Measurements from ENCODE around the gene WBP11.
"Not testable (repeated sequence)": the region's sequence is repeated elsewhere in the genome, so short reads cannot be mapped to it uniquely, and the experiment has no call there.

WBP11 gene

GRCh38 chr12:14771651-14772137 is 31.6 kb downstream of the WBP11 start:
- no peak for DNase-seq

GRCh38 chr12:14770496-14771461 is 32.5 kb downstream of the WBP11 start:
- peak; percentile 69 for DNase-seq

DNA sequence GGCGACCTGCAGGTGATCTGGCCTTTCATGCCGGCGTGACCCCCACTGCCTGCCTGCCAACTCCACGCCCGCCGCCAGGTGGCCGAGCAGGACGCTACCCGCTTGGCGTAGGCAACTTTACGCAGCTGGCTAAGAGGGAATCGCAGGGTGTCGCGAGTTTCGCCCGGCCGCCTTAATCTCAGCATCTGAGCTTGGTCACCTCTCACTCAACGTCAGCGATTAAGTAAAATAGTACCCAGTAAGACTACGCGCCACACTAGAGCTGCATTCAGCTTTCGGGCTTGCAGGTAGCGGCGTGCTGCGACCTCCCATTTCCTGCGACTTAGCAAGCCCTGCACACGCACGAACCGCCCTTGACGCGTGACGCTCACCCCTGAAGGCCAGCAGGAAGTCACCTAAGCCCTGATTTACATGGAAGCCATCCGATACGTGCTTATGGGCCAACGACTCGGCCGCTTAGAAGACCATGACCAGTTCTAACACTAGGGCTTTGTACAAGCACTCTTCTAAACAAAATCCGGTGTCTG is 33.2 kb downstream of the WBP11 start:
- peak; percentile 82 for DNase-seq

DNA sequence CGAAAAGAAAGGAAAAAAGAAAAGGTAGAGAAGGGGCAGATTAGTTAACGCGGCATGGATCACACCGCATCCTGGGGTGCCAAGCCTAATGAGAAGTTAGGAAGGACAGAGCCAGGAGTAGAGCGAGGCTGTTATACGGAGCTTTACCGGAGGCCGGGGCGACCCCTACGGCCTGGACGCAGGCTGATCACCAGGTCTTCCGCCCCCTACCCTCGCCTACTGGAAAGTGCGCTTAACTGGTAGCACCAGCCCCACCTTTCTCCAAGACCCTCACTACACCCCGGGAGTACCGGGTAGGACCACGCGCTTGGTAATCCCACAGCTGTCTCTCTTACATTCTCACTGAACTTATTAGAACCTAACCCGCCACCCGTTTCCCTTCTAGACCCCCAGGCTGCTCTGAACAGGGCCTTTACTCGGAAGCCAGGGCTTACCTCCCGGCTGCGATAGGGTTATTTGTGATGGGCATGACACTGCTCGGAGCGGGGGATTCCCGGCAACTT is 33.8 kb downstream of the WBP11 start:
- no peak for DNase-seq

GRCh38 chr12:14768823-14769405 is 34.4 kb downstream of the WBP11 start:
- DNase-seq: no peak

DNA sequence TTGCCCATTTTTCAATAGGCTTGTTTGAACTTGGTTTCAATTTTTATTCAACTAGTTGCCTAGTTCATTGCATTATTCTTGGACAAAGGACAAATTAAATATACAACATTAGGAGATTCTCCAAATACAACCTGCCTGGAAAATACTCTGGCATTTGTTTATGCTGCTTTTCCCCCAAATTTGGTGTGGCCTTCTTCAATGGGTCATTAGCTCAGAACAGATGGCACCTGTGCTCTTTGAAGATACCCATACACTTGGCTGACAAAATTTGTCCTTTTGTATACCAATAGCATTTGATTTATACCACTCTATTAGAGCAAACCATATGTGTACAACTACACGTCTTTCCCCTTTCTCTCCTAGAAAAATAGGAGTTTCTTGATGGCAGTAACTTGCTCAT is 35.7 kb downstream of the WBP11 start:
- no peak for DNase-seq

DNA sequence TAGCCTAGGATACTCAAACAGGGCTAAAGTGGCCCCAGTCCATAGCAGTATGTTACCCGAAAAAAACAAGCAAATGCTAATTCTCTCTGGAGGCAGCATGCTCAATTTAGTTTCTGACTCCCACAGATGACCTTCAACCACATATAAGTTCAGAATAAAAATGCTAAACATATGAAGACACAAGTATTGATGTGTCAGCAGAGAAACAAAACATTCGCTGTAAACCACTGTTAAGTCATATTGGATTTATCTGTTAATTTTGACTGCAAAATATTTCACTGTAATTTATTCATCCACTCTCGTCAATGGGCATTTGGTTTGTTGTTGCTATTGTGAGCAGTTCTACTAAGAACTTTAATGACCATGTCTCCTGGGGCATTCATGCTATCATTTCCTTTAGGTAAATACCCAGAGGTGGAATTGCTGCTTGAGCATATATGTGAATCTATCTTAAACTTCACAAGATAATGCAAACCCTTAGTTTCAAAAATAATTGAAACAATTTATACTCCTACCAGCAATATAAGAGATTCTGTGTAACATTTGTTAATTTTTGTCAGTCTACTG is 36.5 kb downstream of the WBP11 start:
- no peak for DNase-seq

- DNase-seq: not testable (repeated sequence)
These were observed 37.3 kb downstream of the WBP11 start for GRCh38 chr12:14766020-14766419.

GRCh38 chr12:14765398-14765797 is 37.9 kb downstream of the WBP11 start:
- no peak for DNase-seq

DNA sequence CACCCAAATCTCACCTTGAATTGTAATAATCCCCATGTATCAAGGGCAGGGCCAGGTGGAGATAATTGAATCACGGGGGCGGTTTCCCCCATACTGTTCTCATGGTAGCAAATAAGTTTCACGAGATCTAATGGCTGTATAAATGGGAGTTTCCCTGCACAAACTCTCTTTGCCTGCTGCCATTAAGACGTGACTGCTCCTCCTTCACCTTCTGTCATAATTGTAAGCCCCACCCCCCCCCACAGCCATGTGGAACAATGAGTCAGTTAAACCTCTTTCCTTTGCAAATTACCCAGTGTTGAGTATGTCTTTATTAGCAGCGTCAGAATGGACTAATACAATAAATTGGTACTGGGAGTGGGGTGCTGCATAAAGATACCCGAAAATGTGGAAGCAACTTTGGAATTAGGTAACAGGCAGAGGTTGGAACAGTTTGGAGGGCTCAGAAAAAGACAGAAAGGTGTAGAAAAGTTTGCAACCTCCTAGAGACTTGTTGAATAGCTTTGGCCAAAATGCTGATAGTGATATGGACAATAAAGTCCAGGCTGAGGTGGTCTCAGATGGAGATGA is 43.5 kb downstream of the WBP11 start:
- DNase-seq: not testable (repeated sequence)

- DNase-seq: no peak
These were observed 46.7 kb downstream of the WBP11 start for GRCh38 chr12:14756334-14757143.

DNA sequence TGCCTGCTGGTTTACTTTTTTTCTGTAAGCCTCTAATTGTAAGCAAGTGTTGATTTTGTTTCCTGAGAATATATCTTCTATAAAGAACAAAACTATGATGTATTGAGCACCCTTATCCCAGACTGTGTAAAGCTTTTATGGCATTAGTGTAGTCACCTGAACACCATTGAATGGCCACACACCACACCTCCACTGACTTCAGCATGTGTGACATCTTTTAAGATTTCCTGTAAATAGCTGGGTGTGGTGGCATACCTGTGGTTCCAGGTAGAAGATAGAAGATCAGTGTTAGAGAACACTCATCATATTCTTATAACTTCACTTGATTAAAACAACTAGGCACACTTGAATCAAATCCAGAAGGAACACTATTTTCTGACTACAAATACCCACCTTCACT is 51.3 kb downstream of the WBP11 start:
- no peak for DNase-seq

GRCh38 chr12:14743061-14743460 is 60.2 kb downstream of the WBP11 start:
- no peak for DNase-seq

GRCh38 chr12:14741942-14742341 is 61.3 kb downstream of the WBP11 start:
- no peak for DNase-seq

- no peak for DNase-seq
These were observed 62.1 kb downstream of the WBP11 start for GRCh38 chr12:14741153-14741552.

GRCh38 chr12:14736441-14736840 is 66.8 kb downstream of the WBP11 start:
- not testable (repeated sequence) for DNase-seq
